MM.1S (cell line): Measurements from ENCODE around the gene CPXM1.

ENCODE experiments used
- CTCF ChIP-seq: fragments of 300-600 bp; sonication (generic); IDR thresholded peaks from 2 replicates; pipeline ENCODE4 v1.5.1; 2016; ENCODE audit warnings: antibody characterized with exemption, low read length, mixed read lengths
- EZH2 ChIP-seq: fragments of 300-600 bp; sonication (generic); optimal IDR thresholded peaks from 2 replicates; pipeline ENCODE3; 2017; ENCODE audit warnings: low read depth, mild to moderate bottlenecking, antibody characterized with exemption, low read length, mixed read lengths

GRCh38 chr20:2775139-2775538 lies 25.3 kb downstream of the CPXM1 start:
- TF ChIP-seq CTCF (no peak), EZH2 (no peak)
